Measurements from ENCODE around the gene GBA3.

Gene GBA3

GRCh38 chr4:22692736-22693135, at the start of gene GBA3:
TSS of gene GBA3 (plus strand) at chr4:22692937.
- DNase-seq = no peak

GRCh38 chr4:22643952-22644351, 48.8 kb upstream of the GBA3 start:
- no peak for DNase-seq

DNA sequence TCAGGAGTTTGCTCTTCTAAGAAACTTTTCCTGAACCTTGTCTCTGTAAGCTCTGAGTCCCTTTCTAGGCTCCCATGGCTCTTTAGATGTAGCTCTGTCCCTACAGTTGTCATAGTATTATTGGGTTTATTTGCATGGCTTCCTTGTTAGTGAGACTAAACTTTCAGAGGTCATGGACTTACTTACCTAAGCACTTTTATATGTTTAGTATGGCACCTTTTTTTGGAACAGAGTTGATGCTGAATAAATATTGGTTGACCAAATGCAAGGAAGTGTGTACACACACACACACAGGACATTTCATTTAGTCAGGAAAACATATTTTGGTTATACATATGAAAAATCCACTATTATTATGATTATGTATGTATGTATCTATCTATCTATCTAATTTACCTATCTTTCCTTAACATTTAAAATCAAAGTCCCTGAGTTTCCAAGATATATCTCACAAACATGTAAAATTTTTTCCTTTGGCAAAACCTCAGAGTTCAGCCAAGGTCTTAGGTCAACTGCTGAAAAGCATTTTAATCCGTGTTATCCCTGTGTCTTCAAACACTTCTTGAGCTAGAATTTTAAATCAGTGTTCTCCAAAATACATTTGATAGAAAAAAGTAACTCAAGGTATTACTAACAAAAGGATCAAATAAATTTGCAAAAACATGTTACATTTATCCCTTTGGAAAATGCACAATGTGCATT, 47.1 kb upstream of the GBA3 start:
- DNase-seq = no peak

DNA sequence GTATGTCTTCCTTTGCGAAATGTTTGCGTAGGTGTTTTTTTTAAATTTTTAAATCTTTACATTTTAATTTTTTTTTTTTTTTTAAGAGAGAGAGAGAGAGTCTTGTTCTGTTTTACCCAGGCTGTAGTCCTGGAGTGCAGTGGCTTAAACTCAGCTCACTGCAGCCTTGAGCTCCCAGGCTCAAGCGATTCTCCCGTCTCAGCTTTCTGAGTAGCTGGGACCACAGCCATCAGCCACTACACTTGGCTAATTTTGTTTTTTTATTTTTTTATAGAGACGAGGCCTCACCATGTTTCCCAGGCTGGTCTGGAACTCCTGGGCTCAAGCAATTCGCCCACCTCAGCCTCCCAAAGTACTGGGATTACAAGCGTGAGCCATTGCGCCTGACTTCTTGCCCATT, 43.7 kb upstream of the GBA3 start:
- DNase-seq = no peak

DNA sequence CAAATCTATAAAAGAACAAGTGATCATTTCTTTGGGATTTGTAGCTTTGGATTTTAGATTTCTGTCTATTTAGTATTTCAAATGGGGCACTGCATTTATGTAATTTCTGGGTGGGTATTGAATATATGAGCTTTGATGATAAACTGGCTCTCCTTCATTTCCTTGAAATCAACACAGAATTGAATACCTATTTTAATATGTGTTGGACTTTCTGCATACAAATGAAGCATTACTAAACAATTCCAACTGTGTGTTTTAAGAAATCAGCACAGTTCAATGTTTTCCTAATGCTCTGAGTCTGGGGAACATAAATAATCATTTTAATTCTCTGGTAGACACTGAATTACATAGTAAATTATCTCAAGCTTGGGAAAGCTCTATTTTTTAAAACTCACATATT, 42.0 kb upstream of the GBA3 start:
- DNase-seq = no peak

- no peak for DNase-seq
Measured at GRCh38 chr4:22653752-22654151, 39.0 kb upstream of the GBA3 start.

- no peak for DNase-seq
Measured at GRCh38 chr4:22661443-22661842, 31.3 kb upstream of the GBA3 start.

DNA sequence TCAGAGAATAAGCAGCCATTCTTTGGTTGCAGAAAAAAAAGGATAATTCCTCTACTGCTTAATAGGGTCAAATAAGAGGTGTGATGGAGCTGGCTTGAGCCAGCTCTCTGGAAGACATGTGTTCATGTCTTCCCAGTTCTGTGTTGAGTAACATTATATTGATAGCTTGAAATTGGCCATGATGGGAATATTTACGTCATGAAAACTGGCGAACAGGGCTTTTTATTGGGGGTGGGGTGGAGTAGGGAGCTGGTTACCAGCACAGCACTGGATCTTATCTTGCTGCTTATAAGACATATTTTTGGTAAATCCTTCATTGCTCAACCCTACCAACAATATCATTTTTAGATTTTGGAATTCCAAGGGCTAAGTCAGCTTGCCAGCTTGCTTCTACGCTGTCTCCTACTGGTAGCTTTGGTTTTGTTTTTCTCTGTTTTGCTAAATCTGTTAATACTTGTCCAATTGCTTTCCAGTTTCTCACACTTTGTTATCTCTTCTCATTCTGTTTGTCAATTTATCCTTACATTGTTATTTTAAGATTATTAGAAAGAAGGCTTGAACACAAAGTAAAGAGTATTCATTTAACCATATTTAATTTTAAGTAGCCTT, 25.3 kb upstream of the GBA3 start:
- no peak for DNase-seq

- no peak for DNase-seq
Measured at GRCh38 chr4:22668301-22668700, 24.4 kb upstream of the GBA3 start.

DNA sequence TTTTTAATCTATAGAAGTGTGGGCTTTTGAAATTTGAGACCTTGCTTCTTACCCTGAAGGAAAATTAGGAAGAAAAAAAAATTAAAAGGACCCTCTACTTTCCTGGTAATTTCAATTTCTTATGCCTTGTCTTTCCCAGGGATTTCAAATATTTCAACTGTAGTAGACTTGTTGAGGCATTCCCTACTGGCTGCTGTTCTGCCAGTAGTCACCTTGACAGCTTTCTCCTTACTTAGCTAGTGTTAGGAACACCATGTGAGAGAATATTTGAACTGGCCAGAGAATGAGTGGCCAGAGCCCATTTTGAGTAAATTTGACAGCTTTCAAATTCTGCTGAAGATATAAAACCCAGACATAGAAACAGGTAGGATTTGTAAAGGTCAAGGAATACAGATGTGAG, 24.0 kb upstream of the GBA3 start:
- no peak for DNase-seq

- DNase-seq = no peak
Measured at GRCh38 chr4:22670956-22671355, 21.8 kb upstream of the GBA3 start.

DNA sequence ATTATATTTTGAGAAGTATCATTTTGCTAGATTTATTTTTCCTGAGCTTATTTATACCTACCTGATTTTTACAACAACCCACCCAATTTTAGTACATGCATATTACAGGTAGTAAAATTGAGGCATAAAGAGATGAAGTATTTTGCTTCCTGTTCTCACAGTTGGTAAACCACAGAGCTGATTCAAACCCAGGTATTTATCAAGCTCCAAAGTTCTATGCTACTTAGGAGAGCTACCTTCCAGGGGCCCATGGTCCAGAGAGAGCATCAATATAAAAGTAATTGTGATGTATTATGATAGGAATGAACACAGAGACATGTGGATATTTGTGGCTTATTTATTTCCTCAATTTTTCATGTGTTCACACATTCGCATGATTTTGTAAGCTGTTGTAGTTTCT, 20.2 kb upstream of the GBA3 start:
- no peak for DNase-seq

- no peak for DNase-seq
Measured at GRCh38 chr4:22672944-22673343, 19.8 kb upstream of the GBA3 start.

DNA sequence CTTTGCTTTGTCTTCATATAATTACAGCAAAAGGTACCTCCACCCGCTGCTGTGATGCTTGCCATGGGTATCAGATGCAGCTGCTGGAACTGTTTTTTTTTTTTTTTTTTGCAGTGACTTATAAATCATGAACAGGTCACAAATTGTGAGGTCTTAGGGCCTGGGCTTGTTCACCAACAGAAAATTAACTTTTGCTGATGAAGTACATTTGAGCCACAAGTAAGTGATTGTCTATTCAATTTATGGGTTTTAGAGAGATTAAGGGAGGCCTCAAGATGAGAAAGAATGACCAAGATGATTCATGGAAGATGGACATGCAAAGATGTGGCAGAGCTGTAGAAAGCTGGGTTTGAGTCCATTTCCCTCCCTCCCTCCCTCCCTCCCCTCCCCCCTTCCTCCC, 18.0 kb upstream of the GBA3 start:
- DNase-seq = no peak

- no peak for DNase-seq
Measured at GRCh38 chr4:22676063-22676462, 16.7 kb upstream of the GBA3 start.

GRCh38 chr4:22677780-22678179, 15.0 kb upstream of the GBA3 start:
- no peak for DNase-seq

DNA sequence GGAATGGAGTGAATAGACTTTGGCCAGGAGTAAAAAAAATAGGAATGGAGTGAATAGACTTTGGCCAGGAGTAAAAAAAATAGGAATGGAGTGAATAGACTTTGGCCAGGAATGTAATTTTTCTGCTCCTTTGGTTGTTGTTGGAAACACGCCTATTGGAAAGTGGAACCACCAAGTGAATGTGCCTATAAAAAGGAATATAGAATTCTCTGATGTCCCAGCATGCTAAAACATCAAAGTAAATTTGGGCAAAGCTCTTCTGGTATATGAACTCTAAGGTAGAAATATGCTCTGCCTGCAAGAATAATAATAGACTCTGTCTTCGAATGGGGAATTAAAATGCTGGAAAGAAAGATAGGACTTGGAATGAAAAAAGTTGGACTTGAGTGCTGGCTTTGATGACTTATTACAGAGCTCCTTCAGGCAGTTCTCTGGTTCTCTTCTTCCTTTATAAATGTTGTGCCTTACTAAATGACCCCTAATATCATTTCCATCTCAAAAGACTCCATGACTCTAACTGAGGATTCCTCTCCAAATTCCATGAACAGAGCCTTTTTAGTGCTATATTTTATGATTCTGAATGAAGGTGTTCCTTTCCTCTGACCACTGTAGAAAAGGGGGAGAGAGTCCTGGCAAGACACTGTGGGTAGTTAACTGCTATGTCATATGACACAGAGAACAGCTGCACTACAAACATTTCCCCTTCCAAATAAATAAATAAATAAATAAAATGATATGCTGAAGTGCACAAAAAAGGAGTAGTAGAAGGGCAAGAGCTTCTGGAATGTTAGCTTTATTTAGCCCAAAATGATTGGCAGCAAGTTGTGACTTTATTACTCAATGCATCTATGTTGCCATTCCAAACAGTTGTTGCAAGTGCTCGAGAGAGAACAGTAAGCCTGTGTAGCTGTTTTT, 13.5 kb upstream of the GBA3 start:
- no peak for DNase-seq

- DNase-seq = no peak
Measured at GRCh38 chr4:22680065-22680642, 12.6 kb upstream of the GBA3 start.

DNA sequence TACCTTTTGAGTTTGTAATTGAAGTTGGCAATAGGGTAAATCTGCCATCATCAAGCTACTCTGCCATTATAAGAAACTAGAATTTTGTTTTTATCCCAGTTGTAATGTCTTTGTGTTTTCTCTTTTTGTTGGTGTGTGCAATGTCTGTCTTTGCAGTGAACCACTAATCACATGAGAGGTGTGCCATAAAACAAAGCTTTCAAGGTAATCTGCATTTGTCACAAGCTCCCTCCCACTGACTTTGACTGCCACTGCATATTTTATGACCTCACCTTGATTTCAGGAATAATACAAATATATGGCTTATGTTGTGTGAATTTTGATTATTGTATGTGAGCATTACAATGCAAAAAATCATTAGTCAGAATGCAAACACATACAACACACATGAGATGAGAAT, 9.0 kb upstream of the GBA3 start:
- no peak for DNase-seq

- no peak for DNase-seq
Measured at GRCh38 chr4:22686141-22686540, 6.6 kb upstream of the GBA3 start.

DNA sequence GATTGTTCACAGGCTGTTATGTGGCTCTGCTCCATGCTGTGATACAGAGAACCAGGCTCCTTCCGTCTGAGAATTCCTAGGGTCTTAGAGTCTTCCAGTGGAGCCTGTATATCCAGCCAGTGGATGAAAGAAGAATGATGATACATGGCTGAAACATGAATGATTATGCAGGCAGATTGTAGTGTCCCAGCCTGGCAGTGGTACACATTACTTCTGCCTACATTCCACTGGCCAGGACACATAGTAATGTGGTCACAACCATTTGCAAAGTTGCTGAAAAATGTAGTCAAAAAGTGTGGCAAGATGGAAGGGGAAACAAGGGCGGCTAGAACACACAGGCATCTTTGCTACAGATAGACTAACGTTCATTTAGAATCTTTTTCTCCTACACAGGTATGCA, 4.5 kb upstream of the GBA3 start:
- DNase-seq = no peak

GRCh38 chr4:22689428-22689827, 3.3 kb upstream of the GBA3 start:
- DNase-seq = no peak

- no peak for DNase-seq
Measured at GRCh38 chr4:22695029-22695428, 2.3 kb downstream of the GBA3 start.

DNA sequence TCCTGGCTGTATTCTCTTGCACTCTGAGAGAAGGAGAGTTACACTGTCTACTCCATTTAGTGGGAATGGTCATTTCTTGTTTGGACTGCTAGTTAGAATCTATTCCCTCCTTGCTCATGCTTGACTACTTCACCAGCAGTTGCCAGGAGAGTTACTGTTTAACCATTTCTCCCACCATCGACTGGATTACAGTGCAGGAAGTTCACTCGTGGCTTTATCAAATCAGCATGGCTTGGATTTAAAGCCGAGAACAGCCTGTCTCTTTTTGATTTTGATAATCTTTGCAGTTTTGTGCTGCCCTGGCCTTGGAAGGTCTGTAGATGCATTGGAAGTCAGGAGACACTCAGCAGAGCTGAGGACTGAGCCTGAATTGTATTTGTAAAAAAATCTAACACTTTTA, 3.2 kb downstream of the GBA3 start:
- no peak for DNase-seq

All from CD4-positive, alpha-beta T cell treated with Interferon gamma for 1 hour (primary cell).